Cardiac fibroblast (primary cell): ENCODE results near the gene PGBD4.

Experiments
- DNase-seq, 2 donors: peaks; one replicate each; pipeline versions ENCODE4 v3.0.0 to v3.0.0-alpha.2; 2010; ENCODE audit warnings: low read depth in 2 of 2
- H3K4me3 ChIP-seq, 2 donors: replicated peaks in 1 of 2; 1 replicate in 1 of 2; 2 replicates in 1 of 2; pipeline ENCODE4 v1.5.1; 2011; ENCODE audit warnings: low read depth in 2 of 2, low read length in 2 of 2, mild to moderate bottlenecking in 2 of 2, moderate library complexity in 1 of 2
- CTCF ChIP-seq: IDR thresholded peaks from one replicate; pipeline ENCODE4 v1.5.1; 2011; ENCODE audit warnings: low read depth, mild to moderate bottlenecking, low read length, inconsistent platforms

PGBD4 gene

GRCh38 chr15:34122771-34123183 is 20.9 kb downstream of the PGBD4 start:
- H3K4me3 ChIP-seq, result no peak overlapping the region
- no peak for TF ChIP-seq CTCF

GRCh38 chr15:34124651-34125050 is 22.8 kb downstream of the PGBD4 start:
- no peak for DNase-seq
- TF ChIP-seq CTCF, result no peak

More at GRCh38 chr15:34122771-34123183, 20.9 kb downstream of the PGBD4 start:
- peak; percentile 81 to 96 for DNase-seq

GRCh38 chr15:34125945-34126344 is 24.1 kb downstream of the PGBD4 start:
- DNase-seq, result no peak
- TF ChIP-seq CTCF, result no peak

More at GRCh38 chr15:34124651-34125050, 22.8 kb downstream of the PGBD4 start:
- H3K4me3 ChIP-seq, result no peak overlapping the region

GRCh38 chr15:34126522-34126921 is 24.6 kb downstream of the PGBD4 start:
- no peak for DNase-seq
- no peak overlapping the region for H3K4me3 ChIP-seq
- TF ChIP-seq CTCF, result no peak

More at GRCh38 chr15:34125945-34126344, 24.1 kb downstream of the PGBD4 start:
- no peak overlapping the region for H3K4me3 ChIP-seq

GRCh38 chr15:34128898-34129297 is 27.0 kb downstream of the PGBD4 start:
- no peak overlapping the region for H3K4me3 ChIP-seq
- no peak for DNase-seq
- no peak for TF ChIP-seq CTCF

GRCh38 chr15:34132881-34133280 is 31.0 kb downstream of the PGBD4 start:
- H3K4me3 ChIP-seq, result no peak overlapping the region
- no peak for DNase-seq
- TF ChIP-seq CTCF, result no peak

GRCh38 chr15:34133511-34133910 is 31.6 kb downstream of the PGBD4 start:
- TF ChIP-seq CTCF, result no peak
- DNase-seq, result no peak
- no peak overlapping the region for H3K4me3 ChIP-seq
